Fibroblast of the conjunctiva (primary cell): ENCODE results near the gene C10orf105.

Source experiments
- DNase-seq: peaks from one replicate; pipeline ENCODE4 v3.0.0-alpha.2; 2010; ENCODE audit warnings: low read depth

Gene C10orf105

DNA sequence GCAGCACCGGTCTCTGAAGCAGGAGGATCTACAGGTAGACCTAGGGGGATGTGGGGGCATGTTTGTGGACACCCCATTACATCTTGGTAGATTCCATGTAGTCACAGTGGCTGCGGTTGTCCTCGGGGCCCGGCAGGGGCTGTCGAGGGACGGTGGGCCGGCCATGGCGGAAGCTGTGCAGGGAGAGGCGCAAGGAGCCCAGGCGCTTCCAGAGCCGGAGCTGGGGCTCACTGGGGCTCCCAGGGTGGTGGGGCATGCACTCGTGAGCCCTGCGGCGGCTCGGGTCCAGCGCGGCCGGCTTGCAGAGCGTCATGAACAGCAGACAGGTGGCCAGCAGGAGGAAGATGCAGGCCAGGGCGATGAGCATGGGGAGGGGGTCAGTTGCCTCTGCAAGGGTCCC, 3.7 kb downstream of the C10orf105 start:
- DNase-seq: no peak

DNA sequence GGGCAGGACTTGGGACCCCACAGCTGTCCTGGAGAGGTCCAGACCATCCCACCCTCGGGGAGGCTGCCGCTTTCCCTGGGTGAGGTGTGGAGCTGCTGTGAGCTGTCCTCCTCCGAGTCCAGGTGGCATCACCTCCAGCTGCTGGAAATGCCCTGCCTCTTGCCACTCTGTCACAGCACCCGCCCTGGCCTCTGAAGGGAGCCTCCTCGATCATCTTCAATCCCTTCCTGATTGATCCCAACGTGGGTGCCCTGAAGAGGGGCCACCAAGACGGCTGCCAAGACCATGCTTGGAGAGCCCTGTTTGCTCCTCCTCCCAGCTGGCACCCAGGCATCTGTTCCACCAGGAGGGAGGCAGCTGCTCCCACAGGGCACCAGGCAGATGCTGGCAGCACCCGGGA, 4.6 kb downstream of the C10orf105 start:
- no peak for DNase-seq

DNA sequence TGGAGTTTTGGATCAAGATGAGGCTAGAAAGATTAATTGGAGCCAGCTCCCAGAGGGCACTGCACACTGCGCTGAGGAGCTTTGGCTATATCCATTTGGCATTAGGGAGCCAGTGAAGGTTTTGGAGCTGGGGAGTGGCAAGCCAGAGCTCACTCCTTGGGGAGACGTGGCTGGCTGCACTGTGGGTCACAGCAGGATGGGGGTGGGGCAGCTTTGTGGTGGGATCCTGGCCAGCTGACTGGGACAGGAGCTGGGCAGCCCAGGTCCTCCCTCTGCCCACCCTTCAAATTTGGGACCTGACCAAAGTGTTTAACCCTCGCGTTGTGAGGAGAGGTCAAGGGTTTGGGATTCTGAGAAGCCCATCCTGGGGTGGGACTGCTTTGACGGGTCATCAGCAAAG, 5.0 kb downstream of the C10orf105 start:
- no peak for DNase-seq

DNA sequence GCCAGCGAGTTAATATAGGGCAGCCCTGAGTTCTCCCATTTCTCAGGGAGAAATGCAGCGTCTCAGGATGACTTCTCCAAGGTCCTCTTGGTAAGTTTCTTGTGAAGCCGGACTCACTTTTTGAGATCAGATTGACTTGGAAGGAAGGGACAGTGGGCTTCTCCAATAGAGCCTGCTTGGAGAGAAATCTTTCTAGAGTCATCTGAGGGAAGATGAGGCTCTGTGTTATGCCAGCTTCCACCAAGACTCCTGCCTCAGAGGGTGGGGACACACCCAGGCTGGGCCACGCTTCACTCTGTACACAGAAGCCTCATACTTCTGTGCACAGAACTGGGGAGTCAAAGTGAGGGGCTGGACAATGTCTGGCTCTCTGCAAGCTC, 5.6 kb downstream of the C10orf105 start:
- DNase-seq: no peak

DNA sequence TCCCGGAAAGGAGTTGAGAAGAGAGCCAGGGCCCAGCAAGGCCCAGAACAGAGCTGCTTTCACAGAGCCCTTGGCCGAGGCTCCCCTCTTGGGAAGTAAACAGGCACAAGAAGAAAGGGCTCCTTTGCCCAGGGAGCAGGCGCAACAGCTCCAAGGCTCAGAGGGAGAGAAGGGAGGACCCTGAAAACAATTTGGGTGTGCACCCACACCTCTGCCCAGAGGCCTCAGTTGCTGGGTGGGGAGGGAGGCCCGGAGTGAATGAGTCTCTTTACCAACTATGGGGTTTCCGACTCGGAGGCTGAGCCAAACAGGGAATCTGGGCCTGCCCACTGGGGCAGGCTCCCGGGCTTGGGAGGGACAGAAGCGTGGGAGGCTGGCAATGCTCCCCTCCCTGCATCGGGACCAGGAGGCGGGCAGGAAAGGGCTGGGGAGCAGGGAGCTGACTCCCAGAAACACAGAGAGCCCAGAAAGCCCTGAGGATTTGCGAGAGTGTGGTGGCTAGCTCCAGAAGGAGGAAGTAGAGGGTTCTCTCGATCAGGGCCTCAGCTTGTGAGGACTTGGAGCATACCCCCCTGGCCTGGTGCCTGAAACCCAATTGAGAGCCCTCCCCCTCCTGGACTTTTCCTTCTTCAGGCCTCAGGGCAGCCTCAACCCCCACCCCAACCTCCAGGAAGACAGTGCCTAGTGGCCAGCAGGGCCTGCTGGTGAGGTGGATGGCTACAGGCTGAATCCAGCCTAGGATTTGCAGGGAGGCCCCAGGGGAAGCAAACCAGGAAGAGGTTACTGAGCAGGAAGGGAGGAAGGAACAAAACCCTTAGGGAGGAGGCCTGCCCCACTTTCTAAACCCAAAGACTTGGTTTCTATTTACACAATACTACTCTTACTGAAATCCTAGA, 6.2 kb downstream of the C10orf105 start:
- peak; percentile 79 for DNase-seq

DNA sequence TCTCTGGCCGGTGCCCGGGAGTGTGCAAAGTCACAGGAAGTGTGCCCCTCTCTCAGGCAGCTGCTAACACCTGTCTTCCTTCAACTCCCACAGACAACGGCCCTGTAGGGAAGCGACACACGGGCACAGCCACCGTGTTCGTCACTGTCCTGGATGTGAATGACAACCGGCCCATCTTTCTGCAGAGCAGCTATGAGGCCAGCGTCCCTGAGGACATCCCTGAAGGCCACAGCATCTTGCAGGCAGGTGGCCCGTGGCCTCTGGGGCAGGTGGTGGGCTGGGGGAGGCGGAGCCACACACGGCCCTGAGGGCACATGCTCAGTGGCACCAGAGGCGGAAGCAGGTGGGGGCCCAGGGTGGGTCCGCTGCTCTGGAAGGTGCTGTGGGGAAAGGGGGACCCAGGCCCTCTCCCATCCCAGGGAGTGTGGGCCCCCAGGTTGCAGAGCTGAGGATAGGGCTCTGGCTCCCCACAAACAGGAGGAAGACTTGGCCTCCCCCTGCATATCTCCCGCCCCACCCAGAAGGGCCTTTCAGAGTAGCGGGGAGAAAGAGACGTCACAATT, 6.9 kb downstream of the C10orf105 start:
- no peak for DNase-seq

DNA sequence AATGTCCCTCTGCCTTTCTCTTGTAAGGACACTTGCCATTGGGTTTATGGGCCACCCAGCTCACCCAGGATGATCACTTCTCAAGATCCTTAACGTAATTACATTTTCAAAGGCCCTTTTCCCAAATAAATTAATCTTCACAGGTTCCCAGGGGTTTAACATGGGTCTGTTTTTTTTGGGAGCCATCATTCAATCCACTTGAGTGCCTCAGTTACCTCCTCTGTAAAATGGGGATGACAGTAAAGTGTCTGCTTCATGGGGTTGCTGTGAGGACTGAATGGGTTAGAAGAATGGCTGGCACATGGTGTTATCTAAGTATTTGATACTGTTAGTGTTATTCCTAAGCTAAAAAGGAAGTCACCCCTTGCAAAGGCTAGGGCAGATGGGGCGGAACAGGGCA, 7.4 kb downstream of the C10orf105 start:
- no peak for DNase-seq

DNA sequence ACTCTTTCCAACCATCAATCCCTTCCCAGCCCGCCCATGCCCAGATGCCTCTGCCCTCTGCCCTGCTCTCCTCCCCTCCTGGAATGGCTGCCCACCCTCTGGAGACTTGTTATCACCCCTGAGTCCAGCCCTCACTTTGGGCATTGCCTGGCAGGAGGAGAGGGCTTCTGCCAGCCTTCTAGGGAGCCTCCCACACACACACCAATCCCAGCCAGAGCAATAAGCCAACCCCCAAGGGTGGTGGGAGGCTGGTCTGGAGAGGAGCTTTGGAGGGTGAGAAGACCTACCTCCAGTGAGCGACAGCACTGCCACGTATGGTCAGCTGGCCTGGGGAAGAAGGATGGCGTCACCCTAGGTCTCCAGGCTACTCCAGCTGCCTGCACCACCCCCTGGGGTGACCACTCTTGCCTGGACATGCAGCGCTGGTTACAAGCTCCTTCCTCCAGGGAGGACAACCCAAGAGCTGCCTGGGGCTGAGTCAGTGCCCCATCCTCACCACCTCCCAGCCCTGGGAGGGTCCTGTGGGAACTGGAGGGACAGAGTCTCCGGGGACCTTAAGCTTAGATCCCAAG, 8.4 kb downstream of the C10orf105 start:
- no peak for DNase-seq

DNA sequence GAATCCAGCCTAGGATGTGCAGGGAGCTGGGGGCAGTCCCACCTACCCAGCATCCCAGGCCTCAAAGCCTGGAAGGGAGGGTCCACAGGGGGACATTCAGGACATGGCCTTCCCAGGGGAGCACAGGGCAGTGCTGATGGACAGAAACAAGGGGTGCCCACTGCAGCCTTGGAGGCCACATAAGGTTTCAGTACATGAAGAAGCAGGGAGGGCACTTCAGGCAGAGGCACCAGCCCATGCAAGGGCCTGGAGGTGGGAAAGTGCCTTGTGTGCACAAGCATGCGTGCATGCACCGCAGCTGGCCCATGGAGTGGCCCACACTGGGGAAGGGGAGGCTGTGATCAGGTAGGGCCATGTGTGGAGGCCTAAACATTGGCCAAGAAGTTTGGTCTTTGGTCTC, 9.1 kb downstream of the C10orf105 start:
- DNase-seq: no peak

DNA sequence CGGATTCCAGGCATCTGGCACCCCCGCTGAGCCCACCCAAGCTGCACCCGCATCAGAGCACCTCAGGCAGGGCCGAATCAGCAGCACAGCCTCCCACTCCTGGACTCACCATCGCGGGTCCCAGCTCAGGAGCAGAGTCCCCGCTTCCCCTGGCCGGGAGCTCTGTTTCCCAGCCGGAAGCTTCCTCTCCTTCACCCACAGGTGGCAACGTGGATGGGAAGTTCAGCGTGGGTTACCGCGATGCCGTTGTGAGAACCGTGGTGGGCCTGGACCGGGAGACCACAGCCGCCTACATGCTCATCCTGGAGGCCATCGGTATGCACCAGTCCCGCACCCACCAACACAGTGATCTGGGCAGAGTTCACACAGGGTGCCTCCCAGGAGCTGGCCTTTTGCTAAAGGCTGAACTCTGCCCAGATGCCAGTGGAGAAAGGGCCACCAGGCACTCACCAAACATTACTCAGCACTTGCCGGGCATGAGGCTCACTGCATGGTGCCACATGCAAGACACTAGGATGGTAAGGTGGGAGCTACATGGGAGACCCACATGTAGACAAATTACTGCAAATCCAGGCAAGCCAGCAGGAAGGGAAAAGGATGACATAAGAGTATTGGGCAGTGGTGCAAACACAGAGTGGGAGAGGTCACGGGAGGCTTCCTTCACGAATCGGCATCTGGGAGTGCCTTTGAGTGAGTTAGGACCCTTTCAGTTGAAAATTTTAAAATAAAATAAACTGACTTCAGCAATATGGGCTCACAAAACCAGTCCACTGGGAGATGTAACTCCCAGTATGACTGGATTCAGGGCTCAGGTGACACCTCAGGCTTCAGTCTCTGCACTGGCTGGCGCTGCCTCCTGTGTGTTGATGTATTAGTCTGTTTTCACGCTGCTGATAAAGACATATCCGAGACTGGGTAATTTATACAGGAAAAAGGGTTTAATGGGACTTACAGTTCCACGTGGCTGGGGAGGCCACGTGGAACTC, 10.4 kb downstream of the C10orf105 start:
- no peak for DNase-seq

DNA sequence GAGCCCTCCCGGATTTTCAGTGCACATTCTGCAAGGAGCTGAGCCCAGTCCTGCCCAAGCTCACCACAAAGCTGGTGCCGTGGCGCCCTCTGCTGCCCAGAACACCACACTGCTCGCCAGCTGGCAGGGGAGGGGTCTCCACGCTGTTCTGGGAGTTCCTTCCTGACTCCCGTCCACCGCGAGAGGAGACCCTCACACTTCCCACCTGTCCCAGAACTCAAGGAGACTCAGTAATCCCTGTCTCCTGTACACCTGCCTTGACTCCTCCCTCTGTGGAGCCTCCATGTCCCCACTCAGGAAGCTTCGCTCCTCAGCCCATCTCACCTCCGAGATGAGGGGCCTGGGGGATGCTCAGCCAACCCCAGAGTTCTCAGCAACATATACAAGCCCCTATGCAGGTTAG, 11.3 kb downstream of the C10orf105 start:
- DNase-seq: no peak

DNA sequence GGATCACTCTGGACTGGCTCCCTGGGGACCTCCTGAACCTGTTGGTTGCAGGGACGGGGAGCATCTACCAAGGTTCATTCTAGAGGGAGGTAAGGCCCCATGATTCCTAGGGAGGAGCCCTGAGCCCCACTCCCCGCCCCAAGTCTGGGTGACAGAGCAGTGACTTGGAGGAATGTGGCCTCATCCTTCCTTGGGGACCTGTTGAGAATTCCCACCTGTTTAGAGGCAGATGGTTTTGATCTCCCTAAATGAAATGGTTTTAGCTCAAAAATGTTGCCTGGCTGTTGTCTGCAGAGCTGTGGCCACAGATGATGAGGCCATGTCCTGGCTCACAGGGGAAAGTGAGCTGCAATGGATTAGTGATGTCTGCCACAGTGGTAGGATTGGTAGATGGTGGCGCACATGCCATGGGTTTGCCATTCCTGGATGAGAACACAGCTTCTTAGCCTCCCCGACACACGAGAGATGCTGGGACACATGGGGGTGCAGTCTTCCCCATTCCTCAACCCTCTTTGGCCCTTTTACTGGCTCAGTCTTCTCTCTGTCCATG, 12.3 kb downstream of the C10orf105 start:
- DNase-seq: no peak

DNA sequence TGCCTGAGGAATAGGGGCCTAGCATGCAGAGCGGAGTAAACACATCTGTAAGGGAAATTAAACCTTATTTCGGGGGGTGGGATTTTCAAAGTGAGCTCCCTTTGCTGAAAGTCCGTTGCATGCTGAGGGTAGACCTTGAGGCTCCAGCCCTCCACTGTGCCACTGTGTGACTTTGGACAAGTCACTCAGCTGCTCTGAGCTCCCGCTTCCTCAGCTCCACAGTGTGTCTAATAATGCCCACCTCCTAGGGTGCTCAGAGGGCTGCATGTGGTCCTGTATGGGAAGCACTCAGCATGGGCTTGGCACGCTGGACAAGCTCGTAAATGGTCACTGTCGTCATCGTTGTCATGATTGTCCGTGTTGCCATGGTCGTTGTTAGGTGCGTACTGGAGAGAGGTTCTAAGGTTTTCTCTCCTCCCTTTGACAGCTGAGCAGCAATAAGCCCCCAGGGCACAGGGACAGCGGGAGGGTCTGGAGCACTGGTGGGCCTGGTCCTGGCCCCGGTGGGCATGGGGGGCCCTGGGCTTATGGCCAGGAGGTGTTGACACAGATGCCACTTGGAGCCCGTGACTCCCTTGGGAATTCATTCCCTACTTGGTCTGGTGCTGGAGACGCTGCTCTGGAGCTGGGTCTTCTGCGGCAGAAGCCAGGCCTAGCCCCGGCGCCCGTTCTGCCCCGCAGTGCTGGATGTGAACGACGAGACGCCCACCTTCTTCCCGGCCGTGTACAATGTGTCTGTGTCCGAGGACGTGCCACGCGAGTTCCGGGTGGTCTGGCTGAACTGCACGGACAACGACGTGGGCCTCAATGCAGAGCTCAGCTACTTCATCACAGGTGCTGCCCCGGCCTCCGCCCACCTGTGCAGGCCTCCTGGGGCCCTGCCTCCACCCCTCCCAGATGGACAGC, 13.1 kb downstream of the C10orf105 start:
- DNase-seq: no peak

DNA sequence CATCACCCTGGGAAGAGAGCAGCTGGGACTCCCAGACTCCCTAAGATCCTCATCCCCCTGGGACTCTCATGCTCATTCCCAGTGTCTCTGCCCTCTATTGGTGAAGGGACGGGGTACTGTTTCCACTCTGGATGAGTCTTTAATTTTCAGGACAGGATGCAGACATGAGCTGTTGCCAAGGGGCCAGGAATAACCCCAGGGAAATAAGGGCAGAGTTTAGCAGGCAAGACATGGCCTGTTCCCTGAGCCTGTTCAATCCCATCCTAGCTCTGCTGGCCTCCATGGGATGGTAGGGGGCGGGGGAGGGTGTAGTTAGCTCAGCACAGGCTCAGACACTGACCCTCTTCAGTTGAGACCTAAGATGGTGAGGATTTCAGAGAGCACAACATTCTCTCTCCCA, 14.0 kb downstream of the C10orf105 start:
- DNase-seq: no peak

DNA sequence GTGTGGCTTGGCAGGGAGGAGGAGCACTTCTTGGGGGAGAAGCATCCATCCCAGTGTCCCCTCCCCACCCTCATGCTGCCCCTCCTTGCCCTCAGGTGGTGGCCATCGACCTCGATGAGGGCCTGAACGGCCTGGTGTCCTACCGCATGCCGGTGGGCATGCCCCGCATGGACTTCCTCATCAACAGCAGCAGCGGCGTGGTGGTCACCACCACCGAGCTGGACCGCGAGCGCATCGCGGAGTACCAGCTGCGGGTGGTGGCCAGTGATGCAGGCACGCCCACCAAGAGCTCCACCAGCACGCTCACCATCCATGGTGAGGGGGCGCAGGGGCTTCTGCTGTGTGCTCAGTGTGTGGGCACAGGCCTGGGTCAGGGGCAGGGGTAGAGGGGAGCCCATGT, 14.8 kb downstream of the C10orf105 start:
- no peak for DNase-seq

DNA sequence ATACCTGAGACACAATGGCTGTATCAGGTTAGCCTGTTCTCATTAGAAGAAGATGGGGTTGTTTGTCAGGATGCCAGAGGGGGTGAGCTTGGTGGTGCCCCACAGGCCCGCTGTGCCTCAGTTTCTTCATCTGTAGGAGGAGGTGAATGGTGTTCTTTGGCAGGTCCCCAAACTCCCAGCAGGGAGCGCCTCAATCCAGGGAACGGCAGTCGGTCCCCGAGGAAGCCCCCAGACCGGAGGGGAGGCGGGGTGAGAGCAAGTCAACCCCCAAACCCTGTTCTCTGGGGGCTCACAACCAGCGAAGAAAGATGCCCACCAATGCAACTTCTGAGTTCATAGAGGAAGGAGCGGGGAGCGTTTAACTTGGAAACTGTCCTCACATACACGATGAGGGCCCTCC, 16.0 kb downstream of the C10orf105 start:
- DNase-seq: no peak

DNA sequence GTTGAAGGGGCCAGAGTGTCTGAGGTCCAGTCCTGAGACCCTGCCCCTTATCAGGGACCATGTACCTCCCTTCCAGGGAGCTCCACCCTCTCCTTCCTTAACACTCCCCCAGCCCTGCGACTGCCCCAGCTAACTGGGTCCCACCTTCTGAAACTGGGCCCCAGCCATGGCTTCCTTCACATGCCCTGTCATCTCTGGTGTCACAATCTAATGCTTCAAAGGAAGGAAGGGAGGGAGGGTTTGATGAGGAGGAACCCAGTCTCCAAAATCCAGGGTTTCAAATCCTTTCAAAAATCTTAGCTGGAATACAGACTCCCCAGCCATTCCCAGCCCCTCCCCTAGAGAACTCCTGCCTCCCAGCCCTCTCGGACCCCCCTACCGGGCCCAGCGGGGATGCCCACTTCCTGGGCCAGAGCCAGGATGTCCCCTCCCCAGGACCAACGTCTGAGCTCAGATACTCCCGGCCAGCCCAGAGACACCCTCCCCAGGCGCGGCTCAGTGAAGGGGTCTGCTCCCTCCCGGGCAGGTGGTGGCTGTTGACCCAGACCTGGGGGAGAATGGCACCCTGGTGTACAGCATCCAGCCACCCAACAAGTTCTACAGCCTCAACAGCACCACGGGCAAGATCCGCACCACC, 18.0 kb downstream of the C10orf105 start:
- DNase-seq: no peak

DNA sequence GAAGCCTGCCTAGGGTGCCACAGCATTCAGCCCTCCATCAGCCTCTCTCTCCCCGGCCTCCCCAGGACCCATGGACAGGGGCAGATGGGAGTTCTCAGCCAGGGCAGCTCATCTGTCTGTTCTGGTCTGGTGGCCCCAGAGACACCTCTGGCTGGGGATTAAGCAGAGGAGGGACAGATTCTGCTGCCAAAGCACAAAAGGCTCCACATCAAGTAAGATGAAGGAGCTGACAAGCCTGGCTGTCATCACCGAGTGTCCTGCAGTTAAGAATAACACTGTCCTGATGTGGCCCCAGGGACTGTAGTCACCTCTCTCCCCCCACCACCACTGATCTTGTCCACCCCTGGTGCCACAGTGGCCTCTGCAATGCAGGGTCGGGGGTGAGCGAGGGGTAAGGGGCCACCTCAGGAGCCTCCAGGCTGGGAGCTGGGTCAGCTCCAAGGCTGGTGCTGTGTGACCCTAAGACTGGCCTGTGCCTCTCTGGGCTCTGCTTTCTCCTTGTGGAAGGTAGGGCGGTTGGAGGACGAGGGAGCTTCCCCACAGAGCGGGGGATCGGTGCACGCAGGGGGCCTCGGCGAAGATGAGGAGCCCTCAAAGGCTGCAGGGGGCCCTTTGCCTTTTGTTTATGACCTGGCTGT, 18.7 kb downstream of the C10orf105 start:
- DNase-seq: no peak

DNA sequence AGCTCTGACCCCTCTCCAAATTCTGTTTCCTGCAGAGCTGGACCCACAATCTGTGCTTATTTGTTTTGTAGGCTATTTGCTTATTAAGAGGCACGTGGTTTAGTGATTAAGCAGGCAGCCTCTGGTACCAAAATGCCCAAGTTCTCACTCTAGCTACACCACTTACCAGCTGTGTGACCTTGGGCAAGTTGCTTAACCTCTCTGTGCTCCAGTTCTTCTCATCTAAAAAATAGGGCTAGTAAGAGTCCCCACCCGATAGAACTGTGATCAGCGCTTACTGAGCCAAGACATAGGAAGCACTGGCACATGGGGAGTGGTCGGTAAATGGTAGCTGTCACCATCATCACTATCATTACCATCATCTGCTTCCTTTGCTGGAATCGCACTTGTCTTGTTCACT, 20.8 kb downstream of the C10orf105 start:
- DNase-seq: no peak
